T-helper 1 cell (primary cell): ENCODE results near the gene RAB36.

Source experiments
- DNase-seq, 5 donors: peaks; one replicate each; pipeline ENCODE4 v3.0.0-alpha.2; 2012 to 2020

RAB36 gene

GRCh38 chr22:23140385-23140784 is 4.9 kb upstream of the RAB36 start:
- DNase-seq, result no peak

- DNase-seq, result no peak
Observed at GRCh38 chr22:23142546-23143105, 2.7 kb upstream of the RAB36 start.

DNA sequence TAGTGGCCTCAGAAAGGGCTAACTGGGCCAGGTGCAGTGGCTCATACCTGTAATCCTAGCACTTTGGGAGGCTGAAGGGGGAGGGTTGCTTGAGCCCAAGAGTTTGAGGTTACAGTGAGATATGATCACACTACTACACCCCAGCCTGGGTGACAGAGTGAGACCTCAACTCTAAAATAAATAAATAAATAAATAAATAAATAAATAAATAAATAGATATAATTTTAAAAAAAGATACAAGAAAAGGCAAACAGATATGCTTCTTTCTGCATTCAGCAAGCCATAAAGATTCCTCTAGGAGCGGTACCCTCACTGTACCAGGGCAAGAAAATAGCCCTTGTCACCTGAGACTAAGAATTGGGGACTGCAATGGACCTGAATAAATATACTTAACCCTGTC is 2.2 kb upstream of the RAB36 start:
- DNase-seq, result no peak

DNA sequence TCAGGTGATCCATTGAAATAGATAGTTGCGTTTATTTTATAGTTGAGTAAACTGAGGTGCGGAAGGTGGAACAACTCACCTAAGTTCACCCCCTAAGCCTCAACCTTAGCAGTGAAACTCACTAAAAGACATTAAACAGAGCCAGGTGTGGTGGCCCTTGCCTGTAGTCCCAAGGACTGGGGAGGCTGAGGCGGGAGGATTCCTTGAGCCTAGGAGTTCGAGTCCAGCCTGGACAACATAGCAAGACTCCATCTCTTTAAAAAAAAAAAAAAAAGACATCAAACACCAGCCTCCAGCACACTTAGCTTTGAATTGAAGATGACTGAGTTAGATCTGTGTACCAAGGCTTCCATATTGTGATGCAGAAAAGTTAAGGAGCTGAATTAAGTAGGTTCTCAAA is 845 bp upstream of the RAB36 start:
- DNase-seq, result no peak

- no peak for DNase-seq
Observed at GRCh38 chr22:23145878-23146470, 697 bp downstream of the RAB36 start.

GRCh38 chr22:23146478-23147205 is 1.4 kb downstream of the RAB36 start:
- no peak for DNase-seq

DNA sequence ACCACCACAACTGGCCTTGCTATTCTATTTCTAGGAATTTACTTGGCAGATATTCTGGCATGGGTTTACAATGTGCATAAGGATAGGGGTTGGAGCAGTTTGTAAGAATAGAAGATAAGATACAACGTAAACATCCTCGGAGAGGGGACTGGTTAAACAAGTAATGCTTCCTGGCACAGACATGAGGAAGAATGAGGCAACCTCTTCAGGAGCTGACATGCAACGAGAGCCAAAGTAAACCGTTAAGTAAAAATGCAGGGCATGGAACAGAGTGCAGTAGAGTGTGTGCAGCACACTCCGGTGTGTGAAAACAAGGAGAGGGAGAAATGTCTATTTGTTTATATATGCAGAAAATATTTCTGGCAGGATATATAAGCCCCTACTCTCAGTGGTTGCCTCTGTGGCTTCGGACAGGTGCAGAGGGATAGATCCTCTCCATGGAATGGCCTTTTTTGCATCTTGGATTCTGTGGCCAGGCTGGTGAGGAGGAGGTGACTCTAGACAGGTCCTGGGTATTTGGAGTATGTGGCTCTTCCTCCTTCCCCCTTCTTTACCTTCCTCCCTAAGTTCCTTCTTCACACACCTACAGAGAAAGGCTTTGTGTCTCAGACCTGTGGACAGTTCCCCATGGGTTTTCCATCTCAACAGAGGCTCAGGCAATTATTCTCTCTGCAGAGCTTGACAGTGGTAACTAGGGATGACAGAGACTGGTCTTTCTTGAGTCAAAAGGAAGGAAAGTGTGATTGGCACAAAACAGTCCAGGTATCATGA is 2.5 kb downstream of the RAB36 start:
- DNase-seq, result no peak

DNA sequence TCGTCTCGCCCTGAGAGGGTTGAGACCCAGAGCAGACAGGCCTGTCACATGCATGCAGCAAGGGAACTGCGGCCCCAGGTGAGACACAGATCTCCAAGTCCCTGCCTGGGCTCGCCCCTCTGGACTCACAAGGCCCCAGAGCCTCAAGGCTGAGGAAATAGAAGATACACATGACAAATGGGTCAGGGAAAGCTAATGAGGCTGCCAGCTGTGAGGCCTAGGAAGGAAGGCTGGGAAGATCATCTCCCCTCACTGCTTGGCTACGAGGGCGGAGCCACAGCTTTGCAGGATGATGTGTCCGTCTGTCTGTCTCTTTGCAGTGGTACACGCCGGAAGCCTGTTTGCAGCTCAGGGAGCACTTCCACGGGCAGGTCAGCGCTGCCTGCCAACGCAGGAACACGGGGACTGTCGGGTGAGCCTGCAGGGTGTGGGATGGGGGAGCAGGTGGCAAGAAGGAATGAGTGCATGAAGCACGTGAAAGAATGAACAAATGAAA is 4.5 kb downstream of the RAB36 start:
- no peak for DNase-seq

DNA sequence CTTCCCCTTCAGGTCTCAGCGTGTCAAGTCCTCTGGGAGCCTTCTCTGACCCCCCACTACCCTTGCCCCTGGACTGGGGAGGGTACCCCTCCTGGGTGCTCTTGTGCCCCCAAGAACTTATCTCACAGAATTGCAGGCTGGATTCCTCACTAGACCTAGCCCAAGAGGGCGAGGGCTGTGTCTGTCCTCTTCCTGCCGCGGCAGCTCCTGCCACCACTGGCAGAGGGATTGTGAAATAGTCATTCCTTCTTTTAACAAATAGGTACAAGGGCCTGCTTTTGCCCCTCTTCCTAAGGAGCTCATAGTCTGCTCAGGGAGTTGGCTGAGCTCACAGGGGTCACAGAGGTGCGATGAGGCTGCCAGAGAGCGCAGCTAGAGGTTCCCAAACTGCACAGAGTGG is 5.5 kb downstream of the RAB36 start:
- no peak for DNase-seq

- DNase-seq, result no peak
Observed at GRCh38 chr22:23151827-23152226, 6.5 kb downstream of the RAB36 start.

- no peak for DNase-seq
Observed at GRCh38 chr22:23152238-23153114, 7.2 kb downstream of the RAB36 start.

- no peak for DNase-seq
Observed at GRCh38 chr22:23153994-23154393, 8.7 kb downstream of the RAB36 start.

GRCh38 chr22:23154461-23154860 is 9.2 kb downstream of the RAB36 start:
- no peak for DNase-seq

- no peak for DNase-seq
Observed at GRCh38 chr22:23155143-23155542, 9.9 kb downstream of the RAB36 start.

- DNase-seq, result no peak
Observed at GRCh38 chr22:23155831-23156230, 10.6 kb downstream of the RAB36 start.

DNA sequence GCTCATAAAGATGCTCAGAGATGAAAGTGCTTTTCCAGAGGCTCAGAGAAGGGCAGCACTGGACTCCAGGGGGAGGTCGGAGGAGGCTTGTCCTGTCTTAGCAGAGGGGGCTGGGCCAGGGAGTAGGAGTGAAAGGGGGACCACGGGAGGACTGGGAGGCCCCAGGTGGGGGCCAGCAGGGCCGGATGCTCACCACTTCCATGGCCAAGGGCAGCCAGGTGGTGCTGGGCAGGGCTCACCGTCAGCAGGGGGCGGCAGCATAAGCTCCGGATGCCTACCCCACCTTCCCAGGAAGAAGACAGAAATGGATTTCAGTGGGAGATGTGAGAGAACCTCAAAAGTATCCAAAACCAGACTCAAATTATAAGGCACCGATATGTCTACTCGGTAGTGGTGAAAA is 11.0 kb downstream of the RAB36 start:
- no peak for DNase-seq

DNA sequence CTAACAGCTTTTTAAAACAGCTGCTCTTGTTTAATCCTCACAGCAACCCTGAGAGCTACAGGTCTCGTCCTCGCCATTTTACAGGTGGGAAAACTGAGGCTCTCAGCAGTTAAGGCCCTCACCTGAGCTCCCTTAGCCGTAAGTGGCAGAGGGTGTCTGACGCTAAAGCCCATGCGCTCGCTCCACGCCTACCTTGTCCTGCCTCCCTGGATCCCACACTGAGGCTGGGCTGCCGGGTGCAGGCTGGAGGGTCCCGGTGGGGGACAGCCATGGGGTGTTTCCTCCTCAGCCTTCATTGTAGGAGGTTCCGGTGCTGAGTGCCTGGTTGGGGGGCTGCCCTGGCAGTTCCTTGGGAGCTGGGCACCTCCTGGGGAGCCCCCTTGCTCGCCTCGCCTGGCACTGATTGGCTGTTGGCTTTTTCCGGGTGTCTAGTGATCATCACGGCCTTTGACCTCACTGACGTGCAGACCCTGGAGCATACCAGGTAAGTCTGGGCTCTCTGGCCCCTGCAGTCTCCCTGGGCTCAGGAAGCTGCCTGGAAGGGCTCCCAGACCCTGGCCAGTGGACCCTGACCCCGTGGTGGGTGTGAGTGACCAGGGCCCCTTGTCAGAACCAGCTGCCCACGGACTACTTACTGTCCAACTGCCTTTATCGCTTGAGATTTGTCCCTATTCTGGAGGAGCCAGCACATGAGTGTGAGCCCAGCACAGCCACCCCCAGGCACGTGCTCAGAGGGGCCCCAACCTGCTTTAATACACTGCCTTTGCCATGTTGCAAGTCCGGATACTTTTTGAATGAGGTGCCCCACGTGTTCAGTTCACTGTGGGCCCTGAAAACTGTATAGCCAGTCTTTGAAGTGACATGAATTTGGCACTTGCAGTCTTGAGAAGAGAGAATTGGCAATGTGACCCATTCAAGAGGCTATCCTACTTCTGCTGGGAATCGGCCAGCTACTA is 12.6 kb downstream of the RAB36 start:
- DNase-seq, result no peak

GRCh38 chr22:23158516-23159290 is 13.4 kb downstream of the RAB36 start:
- DNase-seq, result no peak

GRCh38 chr22:23159291-23159630 is 14.0 kb downstream of the RAB36 start:
- no peak for DNase-seq

GRCh38 chr22:23161029-23161428 is 15.8 kb downstream of the RAB36 start:
- no peak for DNase-seq

DNA sequence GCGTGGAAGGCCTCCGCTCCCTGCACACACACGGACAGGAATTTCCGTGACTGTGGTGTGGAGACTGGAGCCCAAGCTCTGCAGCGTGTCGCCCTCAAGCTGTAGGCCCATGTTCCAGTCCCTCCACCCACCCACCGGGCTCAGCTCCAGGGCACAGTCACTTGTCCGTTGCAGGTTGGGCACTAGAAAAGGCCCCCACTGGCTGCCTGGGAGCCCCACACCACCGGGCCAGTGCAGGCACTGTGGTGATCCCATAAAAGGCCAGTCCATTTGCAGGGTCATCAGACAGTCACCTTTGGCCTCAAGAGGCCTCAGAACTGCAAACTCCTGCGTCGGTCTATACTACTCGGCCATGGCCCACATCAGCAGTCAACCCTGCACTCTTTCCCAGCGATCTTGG is 16.3 kb downstream of the RAB36 start:
- DNase-seq, result no peak
